GM21576 (cell line): ENCODE data around the gene KNSTRN.
A peak's percentile ranks its signal among the peaks of the same experiment; 100 is the strongest.

Experiments used
- ATAC-seq: cut with Tn5 transposase; IDR thresholded peaks from one replicate; pipeline ENCODE4 v1.9.1; 2021; ENCODE audit warnings: mild to moderate bottlenecking, moderate library complexity; ENCODE audit not compliant: unreplicated experiment

The KNSTRN gene

GRCh38 chr15:40382580-40383456 is at the start of gene KNSTRN:
Gene KNSTRN (plus strand): TSS chr15:40382721. CDS start chr15:40382836, 115 bp downstream.
- peak; percentile 95 for ATAC-seq

GRCh38 chr15:40333922-40334492 is 48.5 kb upstream of the KNSTRN start:
- no peak for ATAC-seq

GRCh38 chr15:40334541-40334940 is 48.0 kb upstream of the KNSTRN start:
- no peak for ATAC-seq

GRCh38 chr15:40334941-40335795 is 47.4 kb upstream of the KNSTRN start:
- no peak for ATAC-seq

GRCh38 chr15:40335938-40336743 is 46.4 kb upstream of the KNSTRN start:
- no peak for ATAC-seq

- ATAC-seq: no peak
Measured at GRCh38 chr15:40336744-40337122, 45.8 kb upstream of the KNSTRN start.

- ATAC-seq: no peak
Measured at GRCh38 chr15:40337597-40337996, 44.9 kb upstream of the KNSTRN start.

GRCh38 chr15:40338041-40338657 is 44.4 kb upstream of the KNSTRN start:
- ATAC-seq: no peak

- no peak for ATAC-seq
Measured at GRCh38 chr15:40338921-40339620, 43.5 kb upstream of the KNSTRN start.

- no peak for ATAC-seq
Measured at GRCh38 chr15:40339621-40339945, 42.9 kb upstream of the KNSTRN start.

GRCh38 chr15:40340038-40340739 is 42.3 kb upstream of the KNSTRN start:
- ATAC-seq: no peak

- no peak for ATAC-seq
Measured at GRCh38 chr15:40340740-40341400, 41.7 kb upstream of the KNSTRN start, which contains the start of gene CCDC9B. Gene CCDC9B (minus strand): TSS chr15:40340939. CDS start chr15:40340819, 120 bp downstream.

- ATAC-seq: no peak
Measured at GRCh38 chr15:40342416-40343320, 39.9 kb upstream of the KNSTRN start.

GRCh38 chr15:40343512-40343911 is 39.0 kb upstream of the KNSTRN start:
- ATAC-seq: no peak

- no peak for ATAC-seq
Measured at GRCh38 chr15:40344217-40344616, 38.3 kb upstream of the KNSTRN start.

GRCh38 chr15:40344631-40345120 is 37.8 kb upstream of the KNSTRN start:
- ATAC-seq: no peak

GRCh38 chr15:40345225-40345866 is 37.2 kb upstream of the KNSTRN start:
- ATAC-seq: no peak
